Subcutaneous abdominal adipose tissue (tissue), 5 donors: ENCODE results near the gene MCF2.
"Not testable (repeated sequence)": the region's sequence is repeated elsewhere in the genome, so short reads cannot be mapped to it uniquely, and the experiment has no call there.

ENCODE experiments used
- H3K27ac ChIP-seq: one replicate; pipeline ENCODE4 v1.7.0; 2013; ENCODE audit warnings: low read depth, mild to moderate bottlenecking, inconsistent platforms, low read length, moderate library complexity
- H3K27me3 ChIP-seq, 5 donors: one replicate each; pipeline ENCODE4 v1.7.0; 2013; ENCODE audit warnings: low read length in 5 of 5, inconsistent platforms in 1 of 5; ENCODE audit not compliant: control insufficient read depth in 5 of 5, insufficient read depth in 4 of 5
- H3K36me3 ChIP-seq, 5 donors: one replicate each; pipeline ENCODE4 v1.7.0; 2013; ENCODE audit warnings: low read length in 5 of 5; ENCODE audit not compliant: control insufficient read depth in 5 of 5, insufficient read depth in 5 of 5
- H3K4me1 ChIP-seq, 5 donors: one replicate each; pipeline ENCODE4 v1.7.0; 2013; ENCODE audit warnings: low read length in 5 of 5, mild to moderate bottlenecking in 3 of 5, moderate library complexity in 1 of 5; ENCODE audit not compliant: control insufficient read depth in 5 of 5, insufficient read depth in 5 of 5
- H3K4me3 ChIP-seq, 5 donors: one replicate each; pipeline ENCODE4 v1.7.0; 2013; ENCODE audit warnings: low read length in 5 of 5, low read depth in 1 of 5
- H3K9ac ChIP-seq, 5 donors: one replicate each; pipeline ENCODE4 v1.7.0; 2013; ENCODE audit warnings: low read length in 5 of 5, mild to moderate bottlenecking in 4 of 5, moderate library complexity in 3 of 5
- H3K9me3 ChIP-seq, 5 donors: one replicate each; pipeline ENCODE4 v1.7.0; 2013; ENCODE audit warnings: low read length in 5 of 5; ENCODE audit not compliant: control insufficient read depth in 5 of 5
- donor health status: healthy.
- donor health status: healthy.
- donor health status: healthy.
- donor health status: healthy.
- donor health status: healthy.

The MCF2 gene

GRCh38 chrX:139720136-139720535, 12.2 kb upstream of the MCF2 start:
- no peaks in the 10 kb centered on the region for H3K27me3 ChIP-seq
- H3K4me3 ChIP-seq: no peak overlapping the region
- H3K9ac ChIP-seq: no peak overlapping the region
- H3K27ac ChIP-seq: no peak overlapping the region
- H3K4me1 ChIP-seq: no peaks in the 10 kb centered on the region
- no peaks in the 10 kb centered on the region for H3K36me3 ChIP-seq
- H3K9me3 ChIP-seq: no peaks in the 10 kb centered on the region

- Histone ChIP-seq H3K9me3 (peaks cover 0 to 9% (median 3%) of the 10 kb centered on the region in 5 donors), H3K4me1 (no peaks in the 10 kb centered on the region), H3K27ac (no peak overlapping the region), H3K27me3 (peaks cover 0 to 3% (median 0%) of the 10 kb centered on the region in 5 donors), H3K36me3 (no peaks in the 10 kb centered on the region), H3K9ac (no peak overlapping the region), H3K4me3 (no peak overlapping the region)
Measured at GRCh38 chrX:139702658-139703057, 5.3 kb downstream of the MCF2 start.

GRCh38 chrX:139692908-139693307, 15.1 kb downstream of the MCF2 start:
- H3K27me3 ChIP-seq: peaks cover 7 to 24% (median 16%) of the 10 kb centered on the region in 5 donors

GRCh38 chrX:139692506-139692849, 15.5 kb downstream of the MCF2 start:
- H3K4me3 ChIP-seq: peak overlapping the region; percentile 53 to 63 (median 56)
- no peak overlapping the region for H3K27ac ChIP-seq
- no peaks in the 10 kb centered on the region for H3K36me3 ChIP-seq
- H3K27me3 ChIP-seq: peaks cover 7 to 24% (median 16%) of the 10 kb centered on the region in 5 donors
- no peak overlapping the region for H3K9ac ChIP-seq
- peaks cover 0 to 4% (median 0%) of the 10 kb centered on the region in 5 donors for H3K9me3 ChIP-seq
- H3K4me1 ChIP-seq: peaks cover 2 to 16% (median 12%) of the 10 kb centered on the region in 5 donors

More at GRCh38 chrX:139692908-139693307, 15.1 kb downstream of the MCF2 start:
- Histone ChIP-seq H3K4me3 (peak overlapping the region; percentile 53 to 63 (median 56)), H3K4me1 (peaks cover 2 to 16% (median 12%) of the 10 kb centered on the region in 5 donors), H3K9ac (no peak overlapping the region), H3K27ac (no peak overlapping the region), H3K9me3 (peaks cover 0 to 4% (median 0%) of the 10 kb centered on the region in 5 donors), H3K36me3 (no peaks in the 10 kb centered on the region)

GRCh38 chrX:139691843-139692505, 16.0 kb downstream of the MCF2 start:
- H3K9ac ChIP-seq: no peak overlapping the region
- H3K9me3 ChIP-seq: peaks cover 0 to 4% (median 0%) of the 10 kb centered on the region in 5 donors
- no peak overlapping the region for H3K27ac ChIP-seq
- peaks cover 2 to 16% (median 12%) of the 10 kb centered on the region in 5 donors for H3K4me1 ChIP-seq
- H3K36me3 ChIP-seq: no peaks in the 10 kb centered on the region
- H3K27me3 ChIP-seq: peaks cover 7 to 24% (median 16%) of the 10 kb centered on the region in 5 donors
- H3K4me3 ChIP-seq: peak overlapping the region; percentile 53 to 63 (median 56)

- no peak overlapping the region for H3K27ac ChIP-seq
- H3K36me3 ChIP-seq: no peaks in the 10 kb centered on the region
- no peak overlapping the region for H3K9ac ChIP-seq
- peak overlapping the region in 4 of 5 donors; percentile 19 to 56 (median 46) for H3K4me3 ChIP-seq
- peaks cover 0 to 4% (median 0%) of the 10 kb centered on the region in 5 donors for H3K9me3 ChIP-seq
- peaks cover 7 to 24% (median 16%) of the 10 kb centered on the region in 5 donors for H3K27me3 ChIP-seq
- peaks cover 2 to 16% (median 12%) of the 10 kb centered on the region in 5 donors for H3K4me1 ChIP-seq
Measured at GRCh38 chrX:139691493-139691842, 16.5 kb downstream of the MCF2 start.

GRCh38 chrX:139685175-139685574, 22.8 kb downstream of the MCF2 start:
- H3K36me3 ChIP-seq, H3K9me3 ChIP-seq, H3K9ac ChIP-seq, H3K27ac ChIP-seq, H3K27me3 ChIP-seq, H3K4me1 ChIP-seq, H3K4me3 ChIP-seq: not testable (repeated sequence)

- Histone ChIP-seq H3K4me3 (no peak overlapping the region), H3K27ac (no peak overlapping the region), H3K9me3 (no peaks in the 10 kb centered on the region), H3K27me3 (peaks cover 0 to 2% (median 0%) of the 10 kb centered on the region in 5 donors), H3K9ac (no peak overlapping the region), H3K36me3 (no peaks in the 10 kb centered on the region), H3K4me1 (no peaks in the 10 kb centered on the region)
Measured at GRCh38 chrX:139680356-139680755, 27.6 kb downstream of the MCF2 start.

- Histone ChIP-seq H3K27me3 (peaks cover 0 to 4% (median 0%) of the 10 kb centered on the region in 5 donors), H3K9ac (no peak overlapping the region), H3K27ac (no peak overlapping the region), H3K36me3 (no peaks in the 10 kb centered on the region), H3K4me1 (peaks cover 0 to 3% (median 0%) of the 10 kb centered on the region in 5 donors), H3K4me3 (no peak overlapping the region), H3K9me3 (peaks cover 0 to 4% (median 0%) of the 10 kb centered on the region in 5 donors)
Measured at GRCh38 chrX:139647597-139647996, 60.4 kb downstream of the MCF2 start.

- peaks cover 0 to 5% (median 0%) of the 10 kb centered on the region in 5 donors for H3K27me3 ChIP-seq
- H3K4me3 ChIP-seq: peak overlapping the region in 1 of 5 donors; percentile 10
- H3K4me1 ChIP-seq: peaks cover 0 to 4% (median 0%) of the 10 kb centered on the region in 5 donors
- H3K27ac ChIP-seq: no peak overlapping the region
- no peaks in the 10 kb centered on the region for H3K36me3 ChIP-seq
- H3K9ac ChIP-seq: no peak overlapping the region
- no peaks in the 10 kb centered on the region for H3K9me3 ChIP-seq
Measured at GRCh38 chrX:139642241-139642927, 65.6 kb downstream of the MCF2 start.
